Bronchial epithelial cell (primary cell): Measurements from ENCODE around the gene ADAM11. TPM values are rescaled to one million over a fixed set of nuclear protein-coding genes. Genes with fewer than 3 reads are reported as not detected.

Experiments used
- DNase-seq: peaks from one replicate; pipeline ENCODE4 v3.0.0-alpha.2; 2010; ENCODE audit warnings: low read depth
- FAIRE-seq: peaks from 2 replicates; lab custom pipeline; 2011; peaks lifted over from hg19 to GRCh38; lab: Jason Lieb, UNC
- H3K27me3 ChIP-seq: 2 replicates; pipeline ENCODE4 v1.5.1; 2011; ENCODE audit warnings: low read length; ENCODE audit not compliant: control insufficient read depth, insufficient read depth
- H3K36me3 ChIP-seq: 2 replicates; pipeline ENCODE4 v1.5.1; 2011; ENCODE audit warnings: low read length; ENCODE audit not compliant: control insufficient read depth, insufficient read depth
- H3K4me3 ChIP-seq: 2 replicates; pipeline ENCODE4 v1.5.1; 2011; ENCODE audit warnings: mild to moderate bottlenecking, low read depth, low read length, control low read depth
- CTCF ChIP-seq: IDR thresholded peaks from 2 replicates; pipeline ENCODE4 v1.5.1; 2011; ENCODE audit warnings: mild to moderate bottlenecking, moderate library complexity, low read length, control low read depth, inconsistent platforms; ENCODE audit not compliant: insufficient read depth, severe bottlenecking
- total RNA-seq: library from RNA; depleted of rRNA; stranded (reverse); fragments of >200 nt; gene quantifications from 2 replicates; pipeline ENCODE4 v1.2.1, GENCODE V29; 2014

ADAM11 gene
- total RNA-seq, 1 donor from 2014 or later = 0.53 TPM

GRCh38 chr17:44779211-44780025, 20.6 kb downstream of the ADAM11 start:
- FAIRE-seq = peak; percentile 60
- H3K27me3 ChIP-seq = peaks cover 2% of the 10 kb centered on the region
- peak; percentile 47 for DNase-seq
- H3K4me3 ChIP-seq = peak overlapping the region; percentile 24
- TF ChIP-seq CTCF = peak; percentile 91
- no peaks in the 10 kb centered on the region for H3K36me3 ChIP-seq

- DNase-seq (no peak), FAIRE-seq (no peak)
- Histone ChIP-seq H3K27me3 (peaks cover 2% of the 10 kb centered on the region), H3K36me3 (no peaks in the 10 kb centered on the region), H3K4me3 (no peak overlapping the region)
- TF ChIP-seq CTCF = no peak
These were observed 21.4 kb downstream of the ADAM11 start for GRCh38 chr17:44780161-44780560.

GRCh38 chr17:44780845-44781480, 22.2 kb downstream of the ADAM11 start:
- peaks cover 2% of the 10 kb centered on the region for H3K27me3 ChIP-seq
- TF ChIP-seq CTCF = no peak
- no peak for DNase-seq
- H3K36me3 ChIP-seq = no peaks in the 10 kb centered on the region
- no peak overlapping the region for H3K4me3 ChIP-seq
- no peak for FAIRE-seq

GRCh38 chr17:44781551-44782325, 22.9 kb downstream of the ADAM11 start:
- H3K36me3 ChIP-seq = no peaks in the 10 kb centered on the region
- DNase-seq = no peak
- no peak overlapping the region for H3K4me3 ChIP-seq
- H3K27me3 ChIP-seq = peaks cover 2% of the 10 kb centered on the region
- FAIRE-seq = no peak
- TF ChIP-seq CTCF = no peak

- no peak for TF ChIP-seq CTCF
- Histone ChIP-seq H3K4me3 (no peak overlapping the region), H3K36me3 (no peaks in the 10 kb centered on the region), H3K27me3 (peaks cover 5% of the 10 kb centered on the region)
- no peak for FAIRE-seq
- no peak for DNase-seq
These were observed 23.6 kb downstream of the ADAM11 start for GRCh38 chr17:44782326-44782850.
